Measurements from ENCODE around the gene SLC39A10. TPM values are rescaled to one million over a fixed set of nuclear protein-coding genes. Genes with fewer than 3 reads are reported as not detected.

Gene SLC39A10
- total RNA-seq, 3 donors from 2014 or later, result 16.3 to 31.5 (median 25.8) TPM

GRCh38 chr2:195730912-195731311 lies 73.9 kb downstream of the SLC39A10 start:
- Histone ChIP-seq H3K4me3 (no peak overlapping the region), H3K27ac (no peak overlapping the region), H3K36me3 (peaks cover 6% of the 10 kb centered on the region), H3K4me1 (no peaks in the 10 kb centered on the region), H3K27me3 (no peaks in the 10 kb centered on the region), H3K9me3 (no peaks in the 10 kb centered on the region)
- TF ChIP-seq POLR2AphosphoS5 (IDR thresholded peaks at IDR 0.05) (no peak), POLR2A (IDR thresholded peaks at IDR 0.05) (no peak), CTCF (IDR thresholded peaks at IDR 0.05) (no peak)
- DNase-seq (ENCODE audit: low spot score in 2 of 2), result no peak
- intact Hi-C loops (cut with DNase I; ENCODE audit: low total_unique reads), result no loop called here

- peaks cover 4% of the 10 kb centered on the region for H3K36me3 ChIP-seq
- H3K27me3 ChIP-seq, result no peaks in the 10 kb centered on the region
- no peaks in the 10 kb centered on the region for H3K4me1 ChIP-seq
- no peak for DNase-seq (ENCODE audit: low spot score in 2 of 2)
- H3K4me3 ChIP-seq, result no peak overlapping the region
- no peaks in the 10 kb centered on the region for H3K9me3 ChIP-seq
- no peak for TF ChIP-seq POLR2AphosphoS5 (IDR thresholded peaks at IDR 0.05)
- no peak for TF ChIP-seq CTCF (IDR thresholded peaks at IDR 0.05)
- no peak for TF ChIP-seq POLR2A (IDR thresholded peaks at IDR 0.05)
- intact Hi-C loops (cut with DNase I; ENCODE audit: low total_unique reads), result no loop called here
- no peak overlapping the region for H3K27ac ChIP-seq
Observed at GRCh38 chr2:195732574-195732973, 75.5 kb downstream of the SLC39A10 start.

- intact Hi-C loops (cut with DNase I; ENCODE audit: low total_unique reads), result no loop called here
- TF ChIP-seq POLR2AphosphoS5 (IDR thresholded peaks at IDR 0.05) (no peak), POLR2A (IDR thresholded peaks at IDR 0.05) (no peak), CTCF (IDR thresholded peaks at IDR 0.05) (no peak)
- no peak for DNase-seq (ENCODE audit: low spot score in 2 of 2)
- Histone ChIP-seq H3K27ac (no peak overlapping the region), H3K36me3 (peaks cover 4% of the 10 kb centered on the region), H3K9me3 (no peaks in the 10 kb centered on the region), H3K4me1 (no peaks in the 10 kb centered on the region), H3K27me3 (no peaks in the 10 kb centered on the region), H3K4me3 (no peak overlapping the region)
Observed at GRCh38 chr2:195733831-195734230, 76.8 kb downstream of the SLC39A10 start.

GRCh38 chr2:195734395-195734794 lies 77.4 kb downstream of the SLC39A10 start:
- intact Hi-C loops (cut with DNase I; ENCODE audit: low total_unique reads), result no loop called here
- no peak for DNase-seq (ENCODE audit: low spot score in 2 of 2)
- Histone ChIP-seq H3K27me3 (no peaks in the 10 kb centered on the region), H3K4me3 (no peak overlapping the region), H3K9me3 (no peaks in the 10 kb centered on the region), H3K27ac (no peak overlapping the region), H3K36me3 (peaks cover 4% of the 10 kb centered on the region), H3K4me1 (no peaks in the 10 kb centered on the region)
- TF ChIP-seq POLR2AphosphoS5 (IDR thresholded peaks at IDR 0.05) (no peak), POLR2A (IDR thresholded peaks at IDR 0.05) (no peak), CTCF (IDR thresholded peaks at IDR 0.05) (no peak)

- H3K4me1 ChIP-seq, result no peaks in the 10 kb centered on the region
- DNase-seq (ENCODE audit: low spot score in 2 of 2), result no peak
- H3K4me3 ChIP-seq, result no peak overlapping the region
- intact Hi-C loops (cut with DNase I; ENCODE audit: low total_unique reads), result no loop called here
- H3K9me3 ChIP-seq, result no peaks in the 10 kb centered on the region
- H3K36me3 ChIP-seq, result peaks cover 4% of the 10 kb centered on the region
- no peak overlapping the region for H3K27ac ChIP-seq
- H3K27me3 ChIP-seq, result no peaks in the 10 kb centered on the region
- TF ChIP-seq CTCF (IDR thresholded peaks at IDR 0.05), result no peak
- no peak for TF ChIP-seq POLR2A (IDR thresholded peaks at IDR 0.05)
- TF ChIP-seq POLR2AphosphoS5 (IDR thresholded peaks at IDR 0.05), result no peak
Observed at GRCh38 chr2:195734931-195735330, 77.9 kb downstream of the SLC39A10 start.
